GM12878 (cell line): ENCODE data around the gene KCNN1. TPM values are rescaled to one million over a fixed set of nuclear protein-coding genes. Genes with fewer than 3 reads are reported as not detected.
A peak's percentile ranks its signal among the peaks of the same experiment; 100 is the strongest.

Experiments
- ATAC-seq: fragments of 200-7000 bp; cut with Tn5 transposase; 3 replicates; pipeline ENCODE4 v1.9.1; 2020; ENCODE audit warnings: mild to moderate bottlenecking, moderate library complexity
- BruUV-seq: library from RNA; stranded (reverse); fragments of 400-500 nt; replicated peaks from 2 replicates; lab custom pipeline; 2021; lab: Mats Ljungman, UMichigan
- CTCF ChIA-PET: fragments of 300-600 bp; sonication (Branson Sonifier 250); formaldehyde crosslinking; extraction: SDS; loops from one replicate; lab custom pipeline; 2021; ENCODE audit warnings: inconsistent platforms; lab: Yijun Ruan, JAX
- POLR2A ChIA-PET: fragments of 350-600 bp; formaldehyde crosslinking; extraction: SDS; loops from one replicate; lab custom pipeline; 2021; ENCODE audit warnings: inconsistent platforms; lab: Charles Lee
- RAD21 ChIA-PET: fragments of 300-600 bp; sonication (Branson Sonifier 250); formaldehyde crosslinking; loops from one replicate; lab custom pipeline; 2023; ENCODE audit warnings: antibody characterized with exemption; ENCODE audit not compliant: unreplicated experiment; lab: Charles Lee
- SMC1A ChIA-PET: fragments of 300-600 bp; sonication (Branson Sonifier 250); formaldehyde crosslinking; loops from one replicate; lab custom pipeline; 2023; ENCODE audit not compliant: unreplicated experiment, uncharacterized antibody; lab: Charles Lee
- DNase-seq: peaks from one replicate; pipeline ENCODE4 v3.0.0-alpha.2; 2011; ENCODE audit warnings: low read depth, low spot score
- FAIRE-seq: peaks from 3 replicates; lab custom pipeline; 2011; peaks lifted over from hg19 to GRCh38; lab: Jason Lieb, UNC
- H2AFZ ChIP-seq: 2 replicates; pipeline ENCODE4 v1.6.0; 2011; ENCODE audit warnings: low read depth, low read length, control low read depth; ENCODE audit not compliant: control insufficient read depth
- H3K27ac ChIP-seq: 2 replicates; pipeline ENCODE4 v1.5.1; 2011; ENCODE audit warnings: control low read depth; ENCODE audit not compliant: control insufficient read depth, insufficient read depth
- H3K27me3 ChIP-seq, 2 experiments: replicated peaks in 1 of 2; 2 replicates each; pipeline versions ENCODE4 v1.6.0 to v1.6.1; 2011; ENCODE audit warnings: low read length in 1 of 2; ENCODE audit not compliant: control insufficient read depth in 2 of 2, insufficient read depth in 2 of 2
- H3K36me3 ChIP-seq, 2 experiments: 2 replicates each; pipeline ENCODE4 v1.5.1; 2011; ENCODE audit warnings: low read length in 1 of 2; ENCODE audit not compliant: control insufficient read depth in 2 of 2, insufficient read depth in 2 of 2
- H3K4me1 ChIP-seq: 2 replicates; pipeline ENCODE4 v1.6.1; 2011; ENCODE audit warnings: mild to moderate bottlenecking, low read length, moderate library complexity, mixed read lengths; ENCODE audit not compliant: control insufficient read depth, insufficient read depth
- H3K4me2 ChIP-seq: 2 replicates; pipeline ENCODE4 v1.6.0; 2011; ENCODE audit warnings: control low read depth; ENCODE audit not compliant: control insufficient read depth, insufficient read depth
- H3K4me3 ChIP-seq: fragments of 200-600 bp; sonication (generic); 2 replicates; pipeline ENCODE4 v1.5.1; 2016
- H3K79me2 ChIP-seq: 2 replicates; pipeline ENCODE4 v1.6.0; 2011; ENCODE audit warnings: low read length; ENCODE audit not compliant: control insufficient read depth, insufficient read depth
- H3K9ac ChIP-seq: 2 replicates; pipeline ENCODE4 v1.8.0; 2011; ENCODE audit warnings: low read length, control low read depth, mixed read lengths; ENCODE audit not compliant: control insufficient read depth, insufficient read depth
- H3K9me3 ChIP-seq: replicated peaks from 3 replicates; pipeline ENCODE4 v1.5.1; 2011; ENCODE audit warnings: mild to moderate bottlenecking, low read length; ENCODE audit not compliant: control insufficient read depth, insufficient read depth
- H4K20me1 ChIP-seq: 2 replicates; pipeline ENCODE4 v1.6.0; 2011; ENCODE audit not compliant: control insufficient read depth, insufficient read depth
- ETV6 ChIP-seq, 2 experiments: fragments of 450-650 bp in 1 of 2; IDR thresholded peaks in 1 of 2; conservative IDR thresholded peaks in 1 of 2; 2 replicates each; pipeline ENCODE4 v1.6.1; 2014; ENCODE audit warnings: antibody characterized with exemption in 1 of 2, borderline replicate concordance in 1 of 2, low read depth in 1 of 2, mild to moderate bottlenecking in 1 of 2, moderate library complexity in 1 of 2
- WGBS: methylation state at CpG from one replicate; pipeline ENCODE4 v1.1.6; 2016; ENCODE audit warnings: low lambda C conversion rate; ENCODE audit not compliant: insufficient replicate concordance, insufficient coverage; ENCODE audit errors: missing lambda C conversion rate; 5-methylcytosine and 5-hydroxymethylcytosine counted together
- in situ Hi-C: fragments of 300-500 bp; cut with MboI; formaldehyde crosslinking; loops from 9 replicates; pipeline ENCODE4 v1.14.3; 2018; ENCODE audit warnings: mixed read lengths
- intact Hi-C: fragments of 100-400 bp; cut with micrococcal nuclease; formaldehyde crosslinking; loops from one replicate; pipeline ENCODE4 v1.14.2; 2022; ENCODE audit not compliant: unreplicated experiment
- polyA plus RNA-seq, 11 experiments: library from polyadenylated mRNA; depleted of rRNA in 4 of 11; unstranded in 6 of 11; stranded (reverse) in 5 of 11; fragments of >200 nt; fragmentation: Nextera tagmentation in 4 of 11; fragmentation: Illumina TruSeq in 1 of 11; extraction: Ambion mirVana in 4 of 11; extraction: Trizol in 1 of 11; gene quantifications; 1 replicate in 1 of 11; 2 replicates in 10 of 11; pipeline versions ENCODE4 v1.2.1 to v1.2.3, GENCODE V29; 2011 to 2016; ENCODE audit warnings: inconsistent platforms in 2 of 11, missing spikeins in 2 of 11, low read depth in 1 of 11
- total RNA-seq, 4 experiments: library from RNA; depleted of rRNA in 3 of 4; stranded (reverse); fragments of >200 nt in 3 of 4; fragmentation: Illumina TruSeq in 1 of 4; extraction: Trizol in 1 of 4; gene quantifications; 2 replicates each; pipeline versions ENCODE4 v1.2.1 to v1.2.3, GENCODE V29; 2013 to 2021
- TF ChIP-seq, protein P1 (sequence below): IDR thresholded peaks from 2 replicates; pipeline ENCODE4 v1.6.1; 2012; ENCODE audit warnings: mild to moderate bottlenecking, low read depth, low read length

The KCNN1 gene
- total and polyA plus RNA-seq, 10 of the 15 experiments (the other 5 are each of a cell fraction or from before 2014, with no cell fraction given): 0.02 to 0.95 (median 0.16) TPM; not detected in 1

DNA sequence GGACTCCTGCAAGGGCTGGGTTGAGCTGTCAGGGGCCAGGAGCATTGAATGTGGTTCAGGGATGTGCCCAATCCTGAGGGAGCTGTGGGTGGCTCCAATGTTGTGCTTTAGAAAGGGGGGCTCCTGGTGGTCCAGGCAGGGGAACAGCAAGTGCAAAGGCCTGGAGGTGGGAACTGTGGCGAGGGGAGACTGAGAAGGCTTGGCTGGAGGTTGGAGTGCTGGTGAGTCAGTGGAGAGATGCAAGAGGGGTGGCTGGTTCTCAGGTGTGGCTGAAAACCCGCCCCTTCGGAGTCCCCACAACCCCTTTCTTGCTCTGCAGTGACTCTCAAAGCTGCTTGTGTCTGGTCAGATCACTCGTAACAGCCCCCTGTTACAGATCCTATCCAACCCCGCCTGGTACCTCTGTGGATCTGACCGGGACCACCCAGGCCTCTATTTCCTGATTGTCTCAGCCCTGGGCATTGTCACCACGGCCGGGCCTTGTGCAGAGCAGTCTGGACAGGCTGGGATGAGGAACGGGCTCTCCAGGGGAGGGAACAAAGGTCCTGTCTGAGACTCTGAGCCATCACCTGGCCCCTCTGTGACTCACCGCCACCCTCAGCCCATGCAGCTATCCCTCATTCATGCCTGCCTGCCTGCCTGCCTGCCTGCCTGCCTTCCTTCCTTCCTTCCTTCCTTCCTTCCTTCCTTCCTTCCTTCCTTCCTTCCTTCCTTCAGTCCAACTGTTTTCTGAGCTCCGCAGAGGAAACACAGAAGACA, 1.4 kb upstream of the KCNN1 start:
- ChIA-PET CTCF (interaction anchor here (0.9 to 1.2 kb wide), 2 partner anchors 19 to 27 kb away, joined by 4 to 5 read pairs; no protein-coding TSS in a partner anchor), POLR2A (interaction anchor here (0.7 to 1.1 kb wide), 2 partner anchors 18 to 462 kb away, joined by 3 to 4 read pairs; no protein-coding TSS in a partner anchor), SMC1A (interaction anchor here (1.4 kb wide), 1 partner anchor 12 kb away, joined by 3 read pairs; no protein-coding TSS in a partner anchor), RAD21 (no interaction called here)
- no peak overlapping the region for H3K27ac ChIP-seq
- peaks cover 4 to 11% of the 10 kb centered on the region in 2 experiments for H3K27me3 ChIP-seq
- TF ChIP-seq ETV6 (conservative IDR thresholded peaks at IDR 0.05 in 1 of 2, IDR thresholded peaks at IDR 0.05 in 1 of 2; ENCODE audit: borderline replicate concordance in 1 of 2, low read depth in 1 of 2): peak in 1 of 2 experiments; percentile 39; a peak in 1 of 4 replicates
- TF ChIP-seq, protein P1, sequence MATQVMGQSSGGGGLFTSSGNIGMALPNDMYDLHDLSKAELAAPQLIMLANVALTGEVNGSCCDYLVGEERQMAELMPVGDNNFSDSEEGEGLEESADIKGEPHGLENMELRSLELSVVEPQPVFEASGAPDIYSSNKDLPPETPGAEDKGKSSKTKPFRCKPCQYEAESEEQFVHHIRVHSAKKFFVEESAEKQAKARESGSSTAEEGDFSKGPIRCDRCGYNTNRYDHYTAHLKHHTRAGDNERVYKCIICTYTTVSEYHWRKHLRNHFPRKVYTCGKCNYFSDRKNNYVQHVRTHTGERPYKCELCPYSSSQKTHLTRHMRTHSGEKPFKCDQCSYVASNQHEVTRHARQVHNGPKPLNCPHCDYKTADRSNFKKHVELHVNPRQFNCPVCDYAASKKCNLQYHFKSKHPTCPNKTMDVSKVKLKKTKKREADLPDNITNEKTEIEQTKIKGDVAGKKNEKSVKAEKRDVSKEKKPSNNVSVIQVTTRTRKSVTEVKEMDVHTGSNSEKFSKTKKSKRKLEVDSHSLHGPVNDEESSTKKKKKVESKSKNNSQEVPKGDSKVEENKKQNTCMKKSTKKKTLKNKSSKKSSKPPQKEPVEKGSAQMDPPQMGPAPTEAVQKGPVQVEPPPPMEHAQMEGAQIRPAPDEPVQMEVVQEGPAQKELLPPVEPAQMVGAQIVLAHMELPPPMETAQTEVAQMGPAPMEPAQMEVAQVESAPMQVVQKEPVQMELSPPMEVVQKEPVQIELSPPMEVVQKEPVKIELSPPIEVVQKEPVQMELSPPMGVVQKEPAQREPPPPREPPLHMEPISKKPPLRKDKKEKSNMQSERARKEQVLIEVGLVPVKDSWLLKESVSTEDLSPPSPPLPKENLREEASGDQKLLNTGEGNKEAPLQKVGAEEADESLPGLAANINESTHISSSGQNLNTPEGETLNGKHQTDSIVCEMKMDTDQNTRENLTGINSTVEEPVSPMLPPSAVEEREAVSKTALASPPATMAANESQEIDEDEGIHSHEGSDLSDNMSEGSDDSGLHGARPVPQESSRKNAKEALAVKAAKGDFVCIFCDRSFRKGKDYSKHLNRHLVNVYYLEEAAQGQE: no peak
- FAIRE-seq (no peak), DNase-seq (no peak), ATAC-seq (no peak; the same call in 2 of the 3 replicates)
- H3K4me3 ChIP-seq: no peak overlapping the region
- H3K4me2 ChIP-seq: no peak overlapping the region
- no peaks in the 10 kb centered on the region for H4K20me1 ChIP-seq
- H3K79me2 ChIP-seq: no peaks in the 10 kb centered on the region
- BruUV-seq: no TSS peak
- in situ Hi-C loops (no loop called here), intact Hi-C loops (no loop called here)
- H3K9me3 ChIP-seq: no peaks in the 10 kb centered on the region
- H3K9ac ChIP-seq: no peak overlapping the region
- H3K4me1 ChIP-seq: no peaks in the 10 kb centered on the region
- H3K36me3 ChIP-seq: no peaks in the 10 kb centered on the region
- 13% methylated on average over 11 of the region's 11 CpGs for WGBS
- H2AFZ ChIP-seq: no peak overlapping the region
